Muscle of back (tissue), 13 donors: Measurements from ENCODE around the gene SART1. TPM values are rescaled to one million over a fixed set of nuclear protein-coding genes. Genes with fewer than 3 reads are reported as not detected.
A peak's percentile ranks its signal among the peaks of the same experiment; 100 is the strongest.

ENCODE experiments used
- DNase-seq, 3 donors: peaks; one replicate each; pipeline versions ENCODE4 v3.0.0 to v3.0.0-alpha.2; 2013
- long read RNA-seq, 9 donors: transcript quantifications; one replicate each; lab custom pipeline, GENCODE V29; 2026
- polyA plus RNA-seq, 10 donors: library from polyadenylated mRNA; unstranded; fragments of 120-200 nt; gene quantifications; one replicate each; pipeline ENCODE4 v1.2.1, GENCODE V29; 2013; ENCODE audit not compliant: insufficient read length in 10 of 10

Gene SART1, protein sequence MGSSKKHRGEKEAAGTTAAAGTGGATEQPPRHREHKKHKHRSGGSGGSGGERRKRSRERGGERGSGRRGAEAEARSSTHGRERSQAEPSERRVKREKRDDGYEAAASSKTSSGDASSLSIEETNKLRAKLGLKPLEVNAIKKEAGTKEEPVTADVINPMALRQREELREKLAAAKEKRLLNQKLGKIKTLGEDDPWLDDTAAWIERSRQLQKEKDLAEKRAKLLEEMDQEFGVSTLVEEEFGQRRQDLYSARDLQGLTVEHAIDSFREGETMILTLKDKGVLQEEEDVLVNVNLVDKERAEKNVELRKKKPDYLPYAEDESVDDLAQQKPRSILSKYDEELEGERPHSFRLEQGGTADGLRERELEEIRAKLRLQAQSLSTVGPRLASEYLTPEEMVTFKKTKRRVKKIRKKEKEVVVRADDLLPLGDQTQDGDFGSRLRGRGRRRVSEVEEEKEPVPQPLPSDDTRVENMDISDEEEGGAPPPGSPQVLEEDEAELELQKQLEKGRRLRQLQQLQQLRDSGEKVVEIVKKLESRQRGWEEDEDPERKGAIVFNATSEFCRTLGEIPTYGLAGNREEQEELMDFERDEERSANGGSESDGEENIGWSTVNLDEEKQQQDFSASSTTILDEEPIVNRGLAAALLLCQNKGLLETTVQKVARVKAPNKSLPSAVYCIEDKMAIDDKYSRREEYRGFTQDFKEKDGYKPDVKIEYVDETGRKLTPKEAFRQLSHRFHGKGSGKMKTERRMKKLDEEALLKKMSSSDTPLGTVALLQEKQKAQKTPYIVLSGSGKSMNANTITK
- 10 to 100 TPM; 30.7 to 42.6 (median 36.7) TPM for polyA plus RNA-seq
- long read RNA-seq, donor 1, partial matches to known transcripts: 0 of 5 reads
- long read RNA-seq, donor 1, other reads (novel, unspliced or antisense): 0 of 5 reads
- long read RNA-seq, donor 2, partial matches to known transcripts: 0 of 6 reads
- long read RNA-seq, donor 2, other reads (novel, unspliced or antisense): 0 of 6 reads
- long read RNA-seq, donor 3: 0 reads
- long read RNA-seq, donor 4, transcript SART1-201 (20 exons, 3,293 nt): major isoform, 7 of 7 reads
- long read RNA-seq, donor 4, partial matches to known transcripts: 0 of 7 reads
- long read RNA-seq, donor 4, other reads (novel, unspliced or antisense): 0 of 7 reads
- long read RNA-seq, donor 5: 0 reads
- long read RNA-seq, donor 6, partial matches to known transcripts: 0 of 4 reads
- long read RNA-seq, donor 6, other reads (novel, unspliced or antisense): 0 of 4 reads
- long read RNA-seq, donor 7, partial matches to known transcripts: 0 of 3 reads
- long read RNA-seq, donor 7, other reads (novel, unspliced or antisense): 0 of 3 reads
- long read RNA-seq, donor 8, transcript SART1-201 (20 exons, 3,293 nt): major isoform, 6 of 6 reads
- long read RNA-seq, donor 8, partial matches to known transcripts: 0 of 6 reads
- long read RNA-seq, donor 8, other reads (novel, unspliced or antisense): 0 of 6 reads
- long read RNA-seq, donor 9, partial matches to known transcripts: 0 of 1 reads
- long read RNA-seq, donor 9, other reads (novel, unspliced or antisense): 0 of 1 reads

DNA sequence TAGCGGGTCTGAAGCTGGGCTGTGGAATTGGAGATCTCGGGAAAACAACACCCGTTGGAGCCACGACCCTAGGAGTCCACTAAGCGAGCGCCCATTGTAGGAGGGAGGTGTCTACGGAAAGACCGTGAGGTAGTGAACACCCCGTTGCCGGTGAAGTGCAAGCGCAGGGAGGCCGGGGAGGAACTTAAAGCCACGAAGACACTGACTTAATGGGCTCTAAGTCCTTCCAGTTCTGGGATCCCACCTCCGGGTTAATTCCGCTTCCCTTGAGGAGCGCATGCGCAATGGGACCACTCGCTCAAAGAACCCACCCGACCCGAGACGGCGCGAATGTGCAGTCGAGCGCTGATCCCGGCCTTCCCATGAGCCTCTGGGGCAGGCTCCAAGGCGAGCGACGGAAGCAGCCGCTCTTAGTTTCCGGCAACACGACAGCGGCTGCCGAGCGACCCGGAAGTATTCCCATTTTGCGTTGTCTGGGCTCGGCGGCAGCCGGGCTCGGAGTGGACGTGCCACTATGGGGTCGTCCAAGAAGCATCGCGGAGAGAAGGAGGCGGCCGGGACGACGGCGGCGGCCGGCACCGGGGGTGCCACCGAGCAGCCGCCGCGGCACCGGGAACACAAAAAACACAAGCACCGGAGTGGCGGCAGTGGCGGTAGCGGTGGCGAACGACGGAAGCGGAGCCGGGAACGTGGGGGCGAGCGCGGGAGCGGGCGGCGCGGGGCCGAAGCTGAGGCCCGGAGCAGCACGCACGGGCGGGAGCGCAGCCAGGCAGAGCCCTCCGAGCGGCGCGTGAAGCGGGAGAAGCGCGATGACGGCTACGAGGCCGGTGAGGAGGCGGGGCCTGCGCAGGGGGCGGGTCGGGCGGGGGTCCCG is at the start of gene SART1:
Gene SART1, plus strand, starts transcription at position 468 of the 874 bp plus-strand sequence. Its CDS starts 47 bp downstream, at position 515.
- peak; percentile 98 to 99 (median 99) for DNase-seq

DNA sequence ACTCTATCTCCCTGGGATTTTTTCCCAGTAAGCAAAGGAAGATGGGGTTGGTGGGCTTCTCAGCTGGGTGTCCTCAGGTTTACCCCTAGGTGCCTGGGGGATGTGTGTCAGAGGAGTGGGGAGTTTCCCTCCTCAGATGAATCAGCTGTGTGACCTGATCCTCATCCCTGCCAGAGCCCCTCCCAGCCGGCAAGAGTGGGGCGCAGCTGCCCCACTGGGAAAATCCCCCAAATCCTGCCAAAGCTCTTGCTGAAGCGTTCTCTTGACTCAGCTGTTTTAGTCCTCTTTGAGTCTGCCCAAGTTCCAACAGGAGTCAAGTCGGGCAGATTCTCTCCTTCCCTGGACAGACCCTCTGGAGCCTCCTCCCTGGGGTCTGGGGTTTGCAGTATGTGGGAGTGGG is 48.7 kb upstream of the SART1 start:
- no peak for DNase-seq

DNA sequence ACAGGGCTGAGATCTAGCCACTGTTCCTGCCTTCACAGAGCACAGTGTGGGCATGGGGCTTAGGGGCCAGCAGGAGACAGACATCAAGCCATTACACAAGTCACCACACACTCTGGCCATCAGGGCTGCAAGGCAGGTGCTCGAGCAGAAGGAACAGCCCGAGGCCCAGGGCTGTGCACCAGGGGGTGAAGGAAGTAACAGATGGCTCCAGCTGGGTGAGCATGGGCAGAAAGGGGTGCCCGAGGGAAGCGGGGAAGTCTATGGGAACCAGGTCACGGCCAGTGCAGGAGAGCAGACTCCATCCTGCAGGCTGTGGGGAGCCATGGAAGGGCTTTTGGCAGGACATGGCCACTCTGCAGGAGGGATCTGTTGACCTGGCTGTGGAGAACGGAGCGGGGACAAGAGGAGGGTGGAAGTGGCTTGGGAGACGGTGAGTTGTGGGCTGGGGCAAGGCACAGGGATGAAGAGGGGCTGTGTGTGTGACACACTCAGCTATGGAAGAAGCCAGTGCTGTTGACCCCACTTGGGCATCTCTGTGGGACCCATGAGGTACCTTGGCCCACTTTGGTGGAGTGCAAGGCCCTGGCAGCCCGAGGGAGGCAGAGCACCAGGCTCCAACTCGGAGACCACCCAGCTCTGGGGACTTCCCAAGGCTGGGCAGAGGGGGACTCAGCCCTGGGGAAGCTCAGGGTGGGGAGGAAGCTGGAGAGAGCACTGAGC is 46.3 kb upstream of the SART1 start:
- no peak for DNase-seq

GRCh38 chr11:65915821-65916251 is 45.7 kb upstream of the SART1 start:
- peak in 1 of 3 donors; percentile 94 for DNase-seq

GRCh38 chr11:65916391-65916790 is 45.1 kb upstream of the SART1 start:
- no peak for DNase-seq

DNA sequence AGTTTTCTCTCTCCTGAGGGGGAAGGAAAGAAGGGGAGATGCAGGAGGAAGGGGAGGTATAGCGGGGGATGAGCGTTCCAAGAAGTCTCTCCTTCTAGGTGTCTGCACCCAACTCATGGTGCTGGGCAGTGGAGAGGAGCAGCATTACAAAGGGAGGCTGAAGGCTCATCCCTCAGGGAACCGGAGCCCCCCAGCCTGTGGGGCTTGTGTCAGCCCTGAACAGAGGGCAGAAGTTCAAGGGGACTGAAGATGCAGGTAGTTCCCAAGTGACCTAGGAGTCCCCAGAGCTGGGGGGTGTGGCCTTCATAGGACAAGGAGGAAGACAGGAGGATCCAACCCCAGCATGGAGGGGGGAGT is 44.5 kb upstream of the SART1 start:
- DNase-seq: no peak

- DNase-seq: no peak
Observed at GRCh38 chr11:65917434-65918210, 43.9 kb upstream of the SART1 start.

DNA sequence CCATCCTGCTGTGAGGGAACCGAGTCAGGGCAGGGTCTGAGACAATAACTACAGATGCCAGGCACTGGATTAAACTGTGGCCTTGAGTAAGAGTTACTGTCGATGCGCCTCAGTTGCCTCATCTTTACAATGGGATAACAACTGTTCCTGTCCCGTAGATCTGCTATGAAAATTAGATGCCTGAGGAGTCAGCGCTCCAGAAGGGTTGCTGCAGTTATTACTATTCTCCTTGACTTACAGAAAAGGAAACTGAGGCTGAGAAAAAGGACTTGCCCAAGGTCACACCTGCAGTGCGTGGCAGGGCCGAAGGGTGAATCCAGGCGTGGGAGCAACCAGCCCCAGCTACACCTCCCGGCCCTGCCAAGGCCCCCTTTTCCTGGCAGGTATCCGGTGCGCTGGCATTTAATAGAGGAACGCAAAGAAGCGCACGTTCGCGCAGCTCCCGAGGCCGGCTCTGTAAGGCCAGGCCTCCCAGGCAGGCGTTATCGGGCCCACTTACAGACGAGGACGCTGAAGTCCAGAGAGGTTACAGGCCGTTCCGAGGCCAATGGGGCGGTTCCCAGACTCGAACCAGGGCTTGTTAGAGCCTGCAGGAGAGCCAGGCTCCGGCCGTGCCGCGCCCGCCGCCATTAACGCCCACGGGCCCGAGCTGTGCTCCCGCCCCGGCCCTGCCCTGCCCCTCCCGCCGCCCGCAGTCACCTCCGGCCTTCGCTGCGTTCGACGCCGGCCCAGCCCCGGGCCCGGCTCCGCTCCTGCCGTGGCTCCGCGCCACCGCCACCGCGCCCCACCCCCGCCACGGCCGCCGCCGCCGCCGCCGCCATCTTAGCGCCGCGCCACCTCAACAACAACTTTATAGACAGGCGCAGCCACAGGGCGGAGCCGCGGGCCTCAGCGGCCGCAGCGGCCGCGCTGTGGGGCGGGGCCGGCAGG is 43.1 kb upstream of the SART1 start, which contains the start of gene C11orf68:
Gene C11orf68, minus strand, starts transcription at position 852 of the 930 bp plus-strand sequence. Its CDS starts 31 bp downstream, at position 821.
- peak in 2 of 3 donors; percentile 46 to 70 for DNase-seq

- peak; percentile 97 to 99 (median 99) for DNase-seq
Observed at GRCh38 chr11:65919141-65919572, 42.4 kb upstream of the SART1 start, which contains the start of gene DRAP1. DRAP1 (plus strand) TSS chr11:65919426; CDS start chr11:65919502, 76 bp downstream.

- peak in 1 of 3 donors; percentile 48 for DNase-seq
Observed at GRCh38 chr11:65919573-65920371, 41.8 kb upstream of the SART1 start.

DNA sequence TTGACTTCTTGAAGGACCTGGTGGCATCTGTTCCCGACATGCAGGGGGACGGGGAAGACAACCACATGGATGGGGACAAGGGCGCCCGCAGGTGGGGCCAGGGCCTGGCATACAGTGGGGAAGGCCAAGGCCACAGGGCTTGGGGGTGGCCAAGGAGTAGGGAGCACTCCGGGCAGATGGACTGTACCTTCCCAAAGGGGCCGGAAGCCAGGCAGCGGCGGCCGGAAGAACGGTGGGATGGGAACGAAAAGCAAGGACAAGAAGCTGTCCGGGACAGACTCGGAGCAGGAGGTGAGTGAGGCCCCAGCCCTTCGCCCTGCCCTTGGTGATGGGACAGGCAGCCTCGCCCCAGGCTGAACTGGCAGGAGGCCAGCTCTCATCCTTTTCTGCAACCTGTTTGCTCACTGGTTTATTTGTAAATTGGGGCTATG is 41.1 kb upstream of the SART1 start:
- DNase-seq: no peak

DNA sequence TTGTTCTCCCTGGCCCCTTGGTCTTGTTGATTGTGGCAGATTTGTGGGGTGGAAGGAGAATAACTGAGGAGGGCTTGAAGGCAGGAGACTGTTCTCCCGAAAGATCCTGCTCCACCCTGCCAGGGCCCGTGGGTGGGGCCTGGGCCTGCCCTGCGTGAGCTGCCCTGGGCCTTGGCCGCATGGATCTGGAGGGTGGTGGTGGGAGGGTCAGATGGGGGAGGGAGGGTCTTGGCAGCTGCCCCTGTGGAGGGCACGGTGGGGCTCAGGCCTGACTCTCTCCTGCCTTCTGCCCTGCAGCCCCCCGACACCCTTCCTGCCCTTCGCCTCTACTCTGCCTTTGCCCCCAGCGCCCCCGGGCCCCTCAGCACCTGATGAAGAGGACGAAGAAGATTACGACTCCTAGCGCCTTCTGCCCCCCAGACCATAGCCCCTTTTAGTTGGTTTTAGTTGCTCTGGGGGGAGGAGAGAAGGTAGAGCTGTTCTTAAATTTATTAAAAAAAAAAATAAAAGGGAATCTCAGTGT is 40.4 kb upstream of the SART1 start:
- DNase-seq: no peak

- no peak for DNase-seq
Observed at GRCh38 chr11:65921876-65922275, 39.7 kb upstream of the SART1 start.

DNA sequence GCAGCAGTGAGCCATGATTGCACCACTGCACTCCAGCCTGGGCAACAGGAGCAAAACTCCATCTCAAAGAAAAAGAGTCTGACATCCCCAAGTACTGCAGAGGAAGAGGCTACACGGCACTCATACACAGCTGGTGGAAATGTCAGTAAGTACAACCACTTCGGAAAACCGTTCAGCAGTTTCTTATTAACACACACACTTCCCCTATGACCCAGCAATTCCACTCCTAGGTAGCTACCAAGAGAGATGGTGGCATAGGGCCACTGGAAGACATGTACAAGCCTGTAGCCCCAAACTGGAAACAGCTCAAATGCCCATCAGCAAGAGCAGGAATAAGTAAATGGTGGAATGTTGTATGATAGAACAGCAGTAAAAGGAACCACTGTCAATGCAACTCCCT is 39.0 kb upstream of the SART1 start:
- DNase-seq: no peak

DNA sequence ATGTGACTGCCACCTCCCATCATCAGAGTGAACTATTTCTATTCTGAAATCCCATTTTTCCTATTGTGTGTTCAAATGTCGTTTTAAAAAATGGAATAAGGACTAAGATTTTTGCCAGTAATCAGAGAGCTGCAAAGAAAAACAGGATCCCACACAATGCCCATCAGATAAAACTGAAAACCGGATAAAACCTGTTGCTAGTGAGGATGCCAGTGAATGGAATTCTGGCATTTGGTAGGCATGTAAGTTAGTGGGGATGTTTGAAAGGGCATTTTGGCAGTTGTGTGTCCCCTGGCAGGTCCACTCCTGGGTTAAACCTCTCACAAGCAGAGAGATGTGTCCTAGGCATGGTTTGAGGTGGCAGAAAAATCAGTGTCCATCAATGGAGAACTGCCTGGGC is 36.1 kb upstream of the SART1 start:
- DNase-seq: no peak

GRCh38 chr11:65927904-65928397 is 33.6 kb upstream of the SART1 start:
- DNase-seq: no peak
